Embryonic facial prominence (tissue), 1 donor: ENCODE data around the gene HFM1.
"Not testable (repeated sequence)": the region's sequence is repeated elsewhere in the genome, so short reads cannot be mapped to it uniquely, and the experiment has no call there.

Experiments
- DNase-seq: peaks from one replicate; pipeline ENCODE4 v3.0.0-alpha.2; 2016; ENCODE audit errors: extremely low spot score

Gene HFM1

GRCh38 chr1:91404151-91405012, at the start of gene HFM1:
Gene HFM1, minus strand, starts transcription at chr1:91404837. Its CDS starts 3,755 bp downstream, at chr1:91401082.
- DNase-seq = peak; percentile 54

GRCh38 chr1:91454136-91454535, 49.5 kb upstream of the HFM1 start:
- DNase-seq = no peak

- no peak for DNase-seq
These were observed 45.6 kb upstream of the HFM1 start for GRCh38 chr1:91450260-91450659.

GRCh38 chr1:91447782-91448181, 43.1 kb upstream of the HFM1 start:
- DNase-seq = not testable (repeated sequence)

GRCh38 chr1:91441980-91442379, 37.3 kb upstream of the HFM1 start:
- not testable (repeated sequence) for DNase-seq

- DNase-seq = no peak
These were observed 36.2 kb upstream of the HFM1 start for GRCh38 chr1:91440847-91441246.

- no peak for DNase-seq
These were observed 34.4 kb upstream of the HFM1 start for GRCh38 chr1:91439016-91439415.

- no peak for DNase-seq
These were observed 23.7 kb upstream of the HFM1 start for GRCh38 chr1:91428182-91428798.

GRCh38 chr1:91427741-91428140, 23.1 kb upstream of the HFM1 start:
- DNase-seq = no peak

GRCh38 chr1:91422523-91422922, 17.9 kb upstream of the HFM1 start:
- DNase-seq = not testable (repeated sequence)

- DNase-seq = no peak
These were observed 7.7 kb upstream of the HFM1 start for GRCh38 chr1:91412371-91412770.

GRCh38 chr1:91406773-91407389, 2.2 kb upstream of the HFM1 start:
- no peak for DNase-seq

GRCh38 chr1:91402023-91402422, 2.6 kb downstream of the HFM1 start:
- DNase-seq = no peak

GRCh38 chr1:91400133-91400725, 4.4 kb downstream of the HFM1 start:
- no peak for DNase-seq

- DNase-seq = no peak
These were observed 6.3 kb downstream of the HFM1 start for GRCh38 chr1:91398291-91398690.

- DNase-seq = no peak
These were observed 7.0 kb downstream of the HFM1 start for GRCh38 chr1:91397605-91398004.

GRCh38 chr1:91393042-91393441, 11.6 kb downstream of the HFM1 start:
- no peak for DNase-seq

GRCh38 chr1:91386109-91386508, 18.5 kb downstream of the HFM1 start:
- DNase-seq = no peak

- DNase-seq = peak; percentile 18
These were observed 21.2 kb downstream of the HFM1 start for GRCh38 chr1:91383456-91383855.

- DNase-seq = no peak
These were observed 22.8 kb downstream of the HFM1 start for GRCh38 chr1:91381844-91382243.

- no peak for DNase-seq
These were observed 30.6 kb downstream of the HFM1 start for GRCh38 chr1:91374086-91374485.

GRCh38 chr1:91372230-91372629, 32.4 kb downstream of the HFM1 start:
- not testable (repeated sequence) for DNase-seq
